Loucy (cell line): Measurements from ENCODE around the gene RAB31.

Experiments used
- H2AFZ ChIP-seq: fragments of 200-600 bp; sonication (generic); 2 replicates; pipeline ENCODE4 v1.6.0; 2016; ENCODE audit warnings: antibody characterized with exemption, mild to moderate bottlenecking, low read length, moderate library complexity
- H3F3A ChIP-seq: fragments of 200-600 bp; 2 replicates; pipeline ENCODE4 v1.6.0; 2016; ENCODE audit warnings: antibody characterized with exemption, low read depth, mild to moderate bottlenecking
- H3K27me3 ChIP-seq: fragments of 200-600 bp; sonication (generic); 2 replicates; pipeline ENCODE4 v1.6.1; 2014; ENCODE audit warnings: low read length, mild to moderate bottlenecking; ENCODE audit not compliant: insufficient read depth, poor library complexity, severe bottlenecking
- H3K36me3 ChIP-seq: fragments of 200-600 bp; sonication (generic); 2 replicates; pipeline ENCODE4 v1.6.1; 2016; ENCODE audit warnings: low read length; ENCODE audit not compliant: insufficient read depth
- H3K4me1 ChIP-seq: fragments of 200-600 bp; sonication (generic); 2 replicates; pipeline ENCODE4 v1.5.1; 2014; ENCODE audit warnings: low read length, mild to moderate bottlenecking; ENCODE audit not compliant: insufficient read depth, poor library complexity, severe bottlenecking
- H3K4me2 ChIP-seq: fragments of 200-600 bp; sonication (generic); 2 replicates; pipeline ENCODE4 v1.6.0; 2014; ENCODE audit warnings: antibody characterized with exemption, low read length, low read depth, mild to moderate bottlenecking; ENCODE audit not compliant: poor library complexity, severe bottlenecking
- H3K4me3 ChIP-seq: fragments of 200-600 bp; sonication (generic); 2 replicates; pipeline ENCODE4 v1.5.1; 2014; ENCODE audit warnings: low read length, mild to moderate bottlenecking, mixed read lengths; ENCODE audit not compliant: poor library complexity, severe bottlenecking
- H3K79me2 ChIP-seq: fragments of 200-600 bp; sonication (generic); 2 replicates; pipeline ENCODE4 v1.6.1; 2014; ENCODE audit warnings: low read length; ENCODE audit not compliant: insufficient read depth
- H3K9ac ChIP-seq: fragments of 200-600 bp; sonication (generic); 2 replicates; pipeline ENCODE4 v1.6.0; 2014; ENCODE audit warnings: mild to moderate bottlenecking, low read depth, low read length, moderate library complexity; ENCODE audit not compliant: poor library complexity, severe bottlenecking
- H3K9me2 ChIP-seq: fragments of 200-600 bp; sonication (generic); replicated peaks from 2 replicates; pipeline ENCODE4 v1.6.1; 2016; ENCODE audit warnings: low read depth, low read length, mixed read lengths
- H3K9me3 ChIP-seq: fragments of 200-600 bp; sonication (generic); 2 replicates; pipeline ENCODE4 v1.6.1; 2014; ENCODE audit warnings: mild to moderate bottlenecking, antibody characterized with exemption, low read length, low read depth; ENCODE audit not compliant: insufficient read depth
- H4K20me1 ChIP-seq: fragments of 200-600 bp; sonication (generic); 2 replicates; pipeline ENCODE4 v1.6.0; 2014; ENCODE audit warnings: antibody characterized with exemption, low read length, mild to moderate bottlenecking; ENCODE audit not compliant: insufficient read depth, poor library complexity, severe bottlenecking
- CTCF ChIP-seq: fragments of 200-600 bp; sonication (generic); conservative IDR thresholded peaks from 2 replicates; pipeline ENCODE4 v1.5.1; 2014; ENCODE audit warnings: mild to moderate bottlenecking, antibody characterized with exemption, low read length
- EZH2phosphoT487 ChIP-seq: fragments of 200-600 bp; IDR thresholded peaks from 2 replicates; pipeline ENCODE4 v1.6.1; 2018; ENCODE audit warnings: antibody characterized with exemption, mild to moderate bottlenecking, moderate library complexity, borderline replicate concordance

The RAB31 gene

GRCh38 chr18:9902832-9903231 lies 194.7 kb downstream of the RAB31 start:
- no peak for TF ChIP-seq EZH2phosphoT487
- no peak for TF ChIP-seq CTCF
- Histone ChIP-seq H3K27me3 (no peaks in the 10 kb centered on the region), H3K4me1 (peaks cover 7% of the 10 kb centered on the region)

GRCh38 chr18:9905401-9905922 lies 197.4 kb downstream of the RAB31 start:
- Histone ChIP-seq H3K27me3 (no peaks in the 10 kb centered on the region), H3K9ac (no peak overlapping the region), H3K4me3 (no peak overlapping the region), H3K4me1 (no peaks in the 10 kb centered on the region), H3K9me2 (no peaks in the 10 kb centered on the region), H3K36me3 (no peaks in the 10 kb centered on the region), H3F3A (no peaks in the 10 kb centered on the region), H4K20me1 (no peaks in the 10 kb centered on the region), H3K9me3 (no peaks in the 10 kb centered on the region), H3K79me2 (no peaks in the 10 kb centered on the region), H3K4me2 (no peak overlapping the region), H2AFZ (no peak overlapping the region)
- no peak for TF ChIP-seq EZH2phosphoT487
- TF ChIP-seq CTCF = no peak

More at GRCh38 chr18:9902832-9903231, 194.7 kb downstream of the RAB31 start:
- no peak overlapping the region for H3K4me2 ChIP-seq
- no peaks in the 10 kb centered on the region for H4K20me1 ChIP-seq
- H3K9ac ChIP-seq = no peak overlapping the region
- no peaks in the 10 kb centered on the region for H3K79me2 ChIP-seq
- H3K9me3 ChIP-seq = no peaks in the 10 kb centered on the region
- no peak overlapping the region for H2AFZ ChIP-seq
- no peak overlapping the region for H3K4me3 ChIP-seq
- H3F3A ChIP-seq = no peaks in the 10 kb centered on the region
- no peaks in the 10 kb centered on the region for H3K36me3 ChIP-seq
- H3K9me2 ChIP-seq = no peaks in the 10 kb centered on the region

- Histone ChIP-seq H3F3A (no peaks in the 10 kb centered on the region), H3K9ac (no peak overlapping the region), H2AFZ (no peak overlapping the region), H3K9me3 (no peaks in the 10 kb centered on the region), H3K4me2 (no peak overlapping the region), H3K4me1 (no peaks in the 10 kb centered on the region), H3K9me2 (no peaks in the 10 kb centered on the region), H4K20me1 (no peaks in the 10 kb centered on the region), H3K79me2 (no peaks in the 10 kb centered on the region), H3K4me3 (no peak overlapping the region), H3K27me3 (no peaks in the 10 kb centered on the region), H3K36me3 (no peaks in the 10 kb centered on the region)
- TF ChIP-seq EZH2phosphoT487 = no peak
- TF ChIP-seq CTCF = no peak
Measured at GRCh38 chr18:9906481-9906880, 198.4 kb downstream of the RAB31 start.
